ENCODE data around the gene NOP14.

The NOP14 gene

DNA sequence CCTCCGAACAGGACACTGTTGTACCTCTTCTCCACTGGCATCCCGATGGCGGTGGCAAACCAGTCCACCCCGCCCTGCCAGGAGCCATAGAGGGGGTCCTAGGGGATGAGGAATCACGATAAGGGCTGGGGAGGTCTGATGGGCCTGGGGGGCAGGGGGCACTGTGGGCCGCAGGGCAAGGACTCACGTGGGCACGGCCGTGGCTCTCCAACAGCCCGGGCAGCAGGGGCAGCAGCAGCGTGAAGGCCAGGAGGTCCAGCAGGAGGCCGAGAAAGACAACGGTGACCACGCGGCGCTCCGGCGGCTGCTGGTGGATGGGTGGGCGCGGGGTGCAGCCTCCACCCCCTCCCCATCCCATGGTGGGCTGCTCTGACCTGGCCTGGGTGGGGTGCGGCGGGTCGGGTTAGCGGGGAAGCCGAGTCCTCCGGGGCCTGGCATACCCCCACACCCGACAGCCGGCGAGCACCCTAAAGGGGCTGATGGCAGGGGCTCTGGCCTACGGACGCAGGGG is 29.6 kb downstream of the NOP14 start:
- no peaks in the 10 kb centered on the region for H3K9me3 ChIP-seq (ENCODE audit: insufficient read depth, low read depth, low read length)
- H3K9ac ChIP-seq (ENCODE audit: low read depth, low read length, poor library complexity, severe bottlenecking), result peak overlapping the region; percentile 72
- peak overlapping the region; percentile 78 for H3K4me3 ChIP-seq (ENCODE audit: low read length, poor library complexity, severe bottlenecking)
- no peaks in the 10 kb centered on the region for H3K27me3 ChIP-seq (ENCODE audit: insufficient read depth, low read length, poor library complexity, severe bottlenecking)
- H3K4me1 ChIP-seq (ENCODE audit: insufficient read depth, low read length, poor library complexity, severe bottlenecking), result peaks cover 16% of the 10 kb centered on the region
- no peaks in the 10 kb centered on the region for H3K9me2 ChIP-seq (replicated peaks; ENCODE audit: low read depth, low read length)
- H3F3A ChIP-seq (ENCODE audit: low read depth), result no peaks in the 10 kb centered on the region
- H4K20me1 ChIP-seq (ENCODE audit: insufficient read depth, low read length, poor library complexity, severe bottlenecking), result no peaks in the 10 kb centered on the region
- peaks cover 33% of the 10 kb centered on the region; the same call in 1 of the 2 replicates for H3K36me3 ChIP-seq (ENCODE audit: insufficient read depth, low read length)
- peak overlapping the region; percentile 71 for H3K4me2 ChIP-seq (ENCODE audit: low read depth, low read length, poor library complexity, severe bottlenecking)
- H3K79me2 ChIP-seq (ENCODE audit: insufficient read depth, low read length), result peaks cover 28% of the 10 kb centered on the region; the same call in 1 of the 2 replicates
- TF ChIP-seq EZH2phosphoT487 (IDR thresholded peaks at IDR 0.05; ENCODE audit: borderline replicate concordance), result no peak
- TF ChIP-seq, protein P1, sequence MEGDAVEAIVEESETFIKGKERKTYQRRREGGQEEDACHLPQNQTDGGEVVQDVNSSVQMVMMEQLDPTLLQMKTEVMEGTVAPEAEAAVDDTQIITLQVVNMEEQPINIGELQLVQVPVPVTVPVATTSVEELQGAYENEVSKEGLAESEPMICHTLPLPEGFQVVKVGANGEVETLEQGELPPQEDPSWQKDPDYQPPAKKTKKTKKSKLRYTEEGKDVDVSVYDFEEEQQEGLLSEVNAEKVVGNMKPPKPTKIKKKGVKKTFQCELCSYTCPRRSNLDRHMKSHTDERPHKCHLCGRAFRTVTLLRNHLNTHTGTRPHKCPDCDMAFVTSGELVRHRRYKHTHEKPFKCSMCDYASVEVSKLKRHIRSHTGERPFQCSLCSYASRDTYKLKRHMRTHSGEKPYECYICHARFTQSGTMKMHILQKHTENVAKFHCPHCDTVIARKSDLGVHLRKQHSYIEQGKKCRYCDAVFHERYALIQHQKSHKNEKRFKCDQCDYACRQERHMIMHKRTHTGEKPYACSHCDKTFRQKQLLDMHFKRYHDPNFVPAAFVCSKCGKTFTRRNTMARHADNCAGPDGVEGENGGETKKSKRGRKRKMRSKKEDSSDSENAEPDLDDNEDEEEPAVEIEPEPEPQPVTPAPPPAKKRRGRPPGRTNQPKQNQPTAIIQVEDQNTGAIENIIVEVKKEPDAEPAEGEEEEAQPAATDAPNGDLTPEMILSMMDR (conservative IDR thresholded peaks at IDR 0.05; ENCODE audit: low read length), result no peak
- 0 out of 2 replicates have a peak overlapping the region, but pooled peaks have one; percentile 17 for H2AFZ ChIP-seq (ENCODE audit: low read length)

- no peaks in the 10 kb centered on the region for H3F3A ChIP-seq (ENCODE audit: low read depth)
- peak overlapping the region; percentile 72 for H3K9ac ChIP-seq (ENCODE audit: low read depth, low read length, poor library complexity, severe bottlenecking)
- H3K79me2 ChIP-seq (ENCODE audit: insufficient read depth, low read length), result peaks cover 28% of the 10 kb centered on the region; the same call in 1 of the 2 replicates
- H3K4me3 ChIP-seq (ENCODE audit: low read length, poor library complexity, severe bottlenecking), result peak overlapping the region; percentile 78
- H3K9me2 ChIP-seq (replicated peaks; ENCODE audit: low read depth, low read length), result no peaks in the 10 kb centered on the region
- no peaks in the 10 kb centered on the region for H4K20me1 ChIP-seq (ENCODE audit: insufficient read depth, low read length, poor library complexity, severe bottlenecking)
- no peak for TF ChIP-seq EZH2phosphoT487 (IDR thresholded peaks at IDR 0.05; ENCODE audit: borderline replicate concordance)
- TF ChIP-seq, protein P1 (conservative IDR thresholded peaks at IDR 0.05; ENCODE audit: low read length), result no peak
- no peak overlapping the region for H2AFZ ChIP-seq (ENCODE audit: low read length)
- H3K4me2 ChIP-seq (ENCODE audit: low read depth, low read length, poor library complexity, severe bottlenecking), result peak overlapping the region; percentile 71
- H3K4me1 ChIP-seq (ENCODE audit: insufficient read depth, low read length, poor library complexity, severe bottlenecking), result peaks cover 16% of the 10 kb centered on the region
- H3K36me3 ChIP-seq (ENCODE audit: insufficient read depth, low read length), result peaks cover 33% of the 10 kb centered on the region; the same call in 1 of the 2 replicates
- no peaks in the 10 kb centered on the region for H3K27me3 ChIP-seq (ENCODE audit: insufficient read depth, low read length, poor library complexity, severe bottlenecking)
- no peaks in the 10 kb centered on the region for H3K9me3 ChIP-seq (ENCODE audit: insufficient read depth, low read depth, low read length)
These were observed 30.1 kb downstream of the NOP14 start for GRCh38 chr4:2932951-2933565.

GRCh38 chr4:2932321-2932950 is 30.8 kb downstream of the NOP14 start:
- Histone ChIP-seq H3K4me3 (ENCODE audit: low read length, poor library complexity, severe bottlenecking) (peak overlapping the region; percentile 78), H3K9me3 (ENCODE audit: insufficient read depth, low read depth, low read length) (no peaks in the 10 kb centered on the region), H3K9me2 (replicated peaks; ENCODE audit: low read depth, low read length) (no peaks in the 10 kb centered on the region), H3F3A (ENCODE audit: low read depth) (no peaks in the 10 kb centered on the region), H3K4me2 (ENCODE audit: low read depth, low read length, poor library complexity, severe bottlenecking) (peak overlapping the region; percentile 71), H4K20me1 (ENCODE audit: insufficient read depth, low read length, poor library complexity, severe bottlenecking) (no peaks in the 10 kb centered on the region), H3K4me1 (ENCODE audit: insufficient read depth, low read length, poor library complexity, severe bottlenecking) (peaks cover 16% of the 10 kb centered on the region), H3K27me3 (ENCODE audit: insufficient read depth, low read length, poor library complexity, severe bottlenecking) (no peaks in the 10 kb centered on the region), H3K79me2 (ENCODE audit: insufficient read depth, low read length) (peaks cover 28% of the 10 kb centered on the region; the same call in 1 of the 2 replicates), H3K9ac (ENCODE audit: low read depth, low read length, poor library complexity, severe bottlenecking) (no peak overlapping the region), H2AFZ (ENCODE audit: low read length) (no peak overlapping the region), H3K36me3 (ENCODE audit: insufficient read depth, low read length) (peaks cover 33% of the 10 kb centered on the region; the same call in 1 of the 2 replicates)
- no peak for TF ChIP-seq EZH2phosphoT487 (IDR thresholded peaks at IDR 0.05; ENCODE audit: borderline replicate concordance)
- TF ChIP-seq, protein P1 (conservative IDR thresholded peaks at IDR 0.05; ENCODE audit: low read length), result no peak

Data from Loucy (cell line).